Gastroesophageal sphincter (tissue), 4 donors: ENCODE results near the gene TMEM163. TPM values are rescaled to one million over a fixed set of nuclear protein-coding genes. Genes with fewer than 3 reads are reported as not detected.

Source experiments
- ATAC-seq: fragments of 150-250 bp; one replicate; pipeline ENCODE4 v1.9.1; 2016; ENCODE audit warnings: mild to moderate bottlenecking, moderate library complexity
- H3K27ac ChIP-seq, 4 donors: fragments of 200-600 bp; sonication (generic) in 3 of 4; 1 replicate in 3 of 4; 2 replicates in 1 of 4; pipeline ENCODE4 v1.5.1; 2016 to 2019
- H3K27me3 ChIP-seq: fragments of 200-600 bp; sonication (generic); one replicate; pipeline ENCODE4 v1.5.1; 2019
- H3K36me3 ChIP-seq, 2 donors: fragments of 200-600 bp; sonication (generic); one replicate each; pipeline ENCODE4 v1.5.1; 2019; ENCODE audit warnings: control low read depth in 1 of 2
- H3K4me1 ChIP-seq, 3 donors: fragments of 200-600 bp; sonication (generic); 1 replicate in 2 of 3; 2 replicates in 1 of 3; pipeline ENCODE4 v1.5.1; 2016 to 2019; ENCODE audit warnings: control low read depth in 2 of 3
- H3K4me3 ChIP-seq, 2 donors: fragments of 200-600 bp; sonication (generic); one replicate each; pipeline ENCODE4 v1.5.1; 2019; ENCODE audit warnings: mild to moderate bottlenecking in 1 of 2, moderate library complexity in 1 of 2
- H3K9me3 ChIP-seq, 3 donors: fragments of 200-600 bp; sonication (generic); one replicate each; pipeline ENCODE4 v1.5.1; 2017 to 2019; ENCODE audit warnings: control low read depth in 2 of 3
- EP300 ChIP-seq: sonication (generic); formaldehyde crosslinking; IDR thresholded peaks from one replicate; pipeline ENCODE4 v1.6.1; 2017; ENCODE audit warnings: antibody characterized with exemption, mild to moderate bottlenecking
- POLR2A ChIP-seq, 2 donors: fragments of 450-650 bp; IDR thresholded peaks; one replicate each; pipeline ENCODE4 v1.6.1; 2017; ENCODE audit warnings: antibody characterized with exemption in 2 of 2, mild to moderate bottlenecking in 2 of 2, moderate library complexity in 1 of 2
- POLR2AphosphoS5 ChIP-seq: sonication (generic); formaldehyde crosslinking; IDR thresholded peaks from one replicate; pipeline ENCODE4 v1.6.1; 2017; ENCODE audit warnings: antibody characterized with exemption
- WGBS, 2 donors: methylation state at CpG; one replicate each; pipeline ENCODE4 v1.1.5; 2018; ENCODE audit warnings: low coverage in 1 of 2; 5-methylcytosine and 5-hydroxymethylcytosine counted together
- total RNA-seq, 4 donors: library from RNA; depleted of rRNA; stranded (reverse); fragments of >200 nt; gene quantifications; one replicate each; pipeline ENCODE4 v1.1.0, GENCODE V29; 2016
- TF ChIP-seq, protein P1 (sequence below), 4 experiments: fragments of 200-600 bp in 2 of 4; fragments of 450-650 bp in 2 of 4; sonication (generic) in 1 of 4; IDR thresholded peaks; one replicate each; pipeline ENCODE4 v1.5.1; 2017 to 2019; ENCODE audit warnings: antibody characterized with exemption in 4 of 4, mild to moderate bottlenecking in 2 of 4, moderate library complexity in 2 of 4

Gene TMEM163
- total RNA-seq, 4 donors from 2014 or later = 0.27 to 2.5 (median 0.60) TPM

DNA sequence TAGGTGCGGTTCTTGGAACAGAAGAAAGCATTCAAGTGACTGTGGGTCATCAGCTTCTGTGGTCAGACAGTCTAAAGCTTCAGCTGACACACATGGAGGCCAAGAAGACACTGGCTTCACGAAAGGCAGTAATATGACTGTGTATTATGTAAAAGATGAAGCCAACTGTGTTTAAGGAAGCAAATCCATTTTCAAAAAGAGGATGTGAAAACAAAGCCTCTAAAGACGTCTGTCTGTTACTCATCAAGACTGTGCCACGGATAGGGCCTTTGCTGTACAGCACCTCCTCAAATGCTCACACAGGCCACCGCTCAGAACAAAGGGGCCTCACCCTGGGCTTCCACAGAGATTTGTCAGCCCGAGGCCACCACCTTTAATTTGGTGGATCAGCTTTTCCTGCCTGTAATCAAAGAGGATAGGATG, 21.1 kb upstream of the TMEM163 start:
- Histone ChIP-seq H3K27me3 (peaks cover 3% of the 10 kb centered on the region), H3K27ac (no peak overlapping the region), H3K9me3 (no peaks in the 10 kb centered on the region), H3K4me1 (no peaks in the 10 kb centered on the region), H3K36me3 (no peaks in the 10 kb centered on the region), H3K4me3 (no peak overlapping the region)
- ATAC-seq = peak; percentile 78
- TF ChIP-seq POLR2A (IDR thresholded peaks at IDR 0.05) = no peak
- WGBS, 2 donors = 60 to 61% methylated on average over 1 to 5 of the region's 6 CpGs

DNA sequence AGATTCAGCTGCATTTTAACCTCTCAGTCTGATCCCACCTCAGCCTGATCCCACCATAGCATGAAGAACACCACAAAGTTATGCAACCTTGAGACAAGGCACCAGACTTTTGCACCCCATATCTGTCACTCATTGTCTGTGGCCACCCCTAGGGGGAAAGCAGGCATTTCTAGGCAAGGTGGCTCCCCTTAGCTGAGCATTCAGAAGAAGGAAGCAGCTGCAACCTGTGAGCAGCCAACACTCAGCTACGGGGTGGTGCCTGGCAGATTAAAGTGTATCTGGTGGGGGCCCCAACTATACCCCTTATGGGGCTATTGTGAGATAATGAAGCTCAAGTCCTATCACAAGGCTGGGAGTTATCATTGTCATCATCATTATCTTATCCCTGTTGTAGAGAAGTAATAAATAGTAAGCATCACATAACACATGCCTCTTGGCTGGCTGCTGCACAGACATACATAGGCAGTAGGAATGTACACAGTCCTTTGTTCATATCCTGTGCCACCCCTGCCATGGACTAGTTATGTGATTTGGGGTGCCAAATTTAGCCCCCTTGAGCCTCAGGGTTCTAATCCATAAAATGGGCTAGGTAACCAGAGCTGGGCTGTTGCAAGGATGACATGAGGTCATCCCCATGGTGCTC, 20.6 kb upstream of the TMEM163 start:
- H3K4me1 ChIP-seq = no peaks in the 10 kb centered on the region
- no peak for ATAC-seq
- H3K36me3 ChIP-seq = no peaks in the 10 kb centered on the region
- H3K27me3 ChIP-seq = peaks cover 3% of the 10 kb centered on the region
- WGBS, 2 donors = 83% methylated on average over 1 of the region's 1 CpG; no CpG with 5 or more reads in 1 of the 2 donors
- H3K9me3 ChIP-seq = no peaks in the 10 kb centered on the region
- TF ChIP-seq POLR2A (IDR thresholded peaks at IDR 0.05) (no peak), EP300 (no peak), POLR2AphosphoS5 (no peak)
- TF ChIP-seq, protein P1, sequence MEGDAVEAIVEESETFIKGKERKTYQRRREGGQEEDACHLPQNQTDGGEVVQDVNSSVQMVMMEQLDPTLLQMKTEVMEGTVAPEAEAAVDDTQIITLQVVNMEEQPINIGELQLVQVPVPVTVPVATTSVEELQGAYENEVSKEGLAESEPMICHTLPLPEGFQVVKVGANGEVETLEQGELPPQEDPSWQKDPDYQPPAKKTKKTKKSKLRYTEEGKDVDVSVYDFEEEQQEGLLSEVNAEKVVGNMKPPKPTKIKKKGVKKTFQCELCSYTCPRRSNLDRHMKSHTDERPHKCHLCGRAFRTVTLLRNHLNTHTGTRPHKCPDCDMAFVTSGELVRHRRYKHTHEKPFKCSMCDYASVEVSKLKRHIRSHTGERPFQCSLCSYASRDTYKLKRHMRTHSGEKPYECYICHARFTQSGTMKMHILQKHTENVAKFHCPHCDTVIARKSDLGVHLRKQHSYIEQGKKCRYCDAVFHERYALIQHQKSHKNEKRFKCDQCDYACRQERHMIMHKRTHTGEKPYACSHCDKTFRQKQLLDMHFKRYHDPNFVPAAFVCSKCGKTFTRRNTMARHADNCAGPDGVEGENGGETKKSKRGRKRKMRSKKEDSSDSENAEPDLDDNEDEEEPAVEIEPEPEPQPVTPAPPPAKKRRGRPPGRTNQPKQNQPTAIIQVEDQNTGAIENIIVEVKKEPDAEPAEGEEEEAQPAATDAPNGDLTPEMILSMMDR (IDR thresholded peaks at IDR 0.05) = no peak
- no peak overlapping the region for H3K4me3 ChIP-seq
- H3K27ac ChIP-seq = no peak overlapping the region

DNA sequence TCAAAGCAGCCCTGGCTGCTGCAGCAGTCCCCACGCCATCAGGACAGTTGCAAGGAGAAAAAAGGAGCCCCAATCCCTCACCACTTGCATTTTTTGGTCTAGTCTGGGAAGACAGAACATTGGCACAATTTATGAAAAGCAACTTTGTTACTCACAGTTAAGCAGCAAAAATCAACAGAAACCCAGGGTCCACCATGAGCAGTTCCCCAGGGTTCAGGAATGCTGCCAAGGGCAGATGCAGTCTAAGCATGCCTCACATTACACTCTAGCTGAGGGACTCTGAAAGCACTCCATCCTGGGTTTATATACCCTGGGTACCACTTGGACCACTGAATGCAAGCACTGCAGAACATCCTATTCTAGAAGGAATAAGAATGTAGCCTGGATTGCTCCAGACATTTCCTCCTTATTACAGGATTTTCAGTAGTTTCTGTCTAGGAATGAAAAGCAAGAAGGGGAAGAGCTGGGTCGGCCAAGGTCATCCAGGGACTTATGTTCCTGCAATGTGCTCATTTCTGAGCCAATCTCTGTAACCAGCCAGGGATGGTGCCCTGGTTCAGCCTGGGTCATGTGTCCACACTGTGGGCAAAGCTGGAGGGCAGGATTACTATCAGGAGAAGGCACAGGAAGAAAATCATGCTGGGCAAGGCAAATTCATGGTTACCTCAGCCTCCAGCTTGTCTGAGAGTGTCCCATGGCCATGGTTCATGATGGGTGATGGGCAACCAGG, 19.5 kb upstream of the TMEM163 start:
- H3K36me3 ChIP-seq = no peaks in the 10 kb centered on the region
- no peak overlapping the region for H3K4me3 ChIP-seq
- TF ChIP-seq, protein P1 (IDR thresholded peaks at IDR 0.05) = no peak
- TF ChIP-seq POLR2A (IDR thresholded peaks at IDR 0.05) (no peak), EP300 (no peak), POLR2AphosphoS5 (no peak)
- no peaks in the 10 kb centered on the region for H3K4me1 ChIP-seq
- 50 to 67% methylated on average over 1 of the region's 2 CpGs for WGBS, 2 donors
- H3K9me3 ChIP-seq = no peaks in the 10 kb centered on the region
- H3K27ac ChIP-seq = no peak overlapping the region
- ATAC-seq = no peak
- H3K27me3 ChIP-seq = peaks cover 3% of the 10 kb centered on the region

DNA sequence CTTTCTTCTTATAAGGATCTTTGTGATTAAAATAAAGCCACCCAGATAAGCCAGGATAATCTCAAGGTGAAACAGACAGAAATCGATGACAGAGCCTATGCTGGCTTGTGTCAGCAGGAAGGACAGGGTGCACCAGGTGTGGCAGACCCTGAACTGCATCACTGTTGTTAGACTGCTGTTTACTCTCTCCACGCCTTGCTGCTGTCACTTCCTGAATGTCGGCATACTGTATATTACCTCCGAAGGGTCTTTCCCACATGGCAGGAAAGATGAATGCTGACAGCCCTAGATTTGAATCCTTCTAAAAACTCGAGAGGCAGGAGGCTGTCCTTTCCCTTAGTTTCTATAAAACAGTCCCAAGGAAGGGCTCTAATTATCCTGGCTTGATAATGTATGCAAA, 18.9 kb upstream of the TMEM163 start:
- no peak for ATAC-seq
- H3K4me1 ChIP-seq = no peaks in the 10 kb centered on the region
- peaks cover 3% of the 10 kb centered on the region for H3K27me3 ChIP-seq
- 70% methylated on average over 2 to 5 of the region's 5 CpGs for WGBS, 2 donors
- no peaks in the 10 kb centered on the region for H3K36me3 ChIP-seq
- no peak overlapping the region for H3K4me3 ChIP-seq
- no peaks in the 10 kb centered on the region for H3K9me3 ChIP-seq
- no peak for TF ChIP-seq EP300
- TF ChIP-seq, protein P1 (IDR thresholded peaks at IDR 0.05) = no peak
- TF ChIP-seq POLR2AphosphoS5 = no peak
- no peak for TF ChIP-seq POLR2A (IDR thresholded peaks at IDR 0.05)
- no peak overlapping the region for H3K27ac ChIP-seq

DNA sequence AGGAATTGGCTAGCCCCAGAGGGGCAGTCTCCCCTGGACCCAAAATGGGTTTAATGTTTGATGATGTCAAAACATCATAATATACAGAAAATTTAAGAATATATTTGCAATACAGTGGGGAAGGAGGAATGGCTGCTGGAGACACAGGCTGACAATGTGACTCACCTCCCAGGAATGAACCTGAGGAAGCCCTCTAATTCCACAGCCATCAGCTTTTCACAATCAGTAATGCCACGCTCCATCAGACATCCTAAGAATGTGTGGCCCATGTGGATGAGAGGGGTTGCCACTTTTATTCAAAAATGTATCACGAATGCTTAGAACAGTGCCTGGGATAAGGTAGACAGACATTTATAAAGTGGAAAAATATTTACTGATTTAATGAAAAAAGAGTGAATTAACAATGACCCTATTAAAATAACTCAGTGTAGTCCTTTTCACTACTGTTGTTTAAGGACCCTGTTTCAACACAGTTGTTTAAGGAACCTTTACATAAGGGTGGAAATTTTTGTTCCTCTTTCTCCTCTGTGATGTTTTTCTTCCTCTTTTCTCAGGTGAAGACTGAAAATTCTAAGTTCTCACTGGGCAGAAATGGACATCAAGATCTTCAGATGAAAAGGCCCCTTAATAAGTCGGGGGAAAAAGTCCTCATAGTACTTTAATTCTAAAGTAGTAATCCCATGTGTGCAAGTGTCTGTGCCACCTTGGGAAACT, 17.5 kb upstream of the TMEM163 start:
- H3K36me3 ChIP-seq = no peaks in the 10 kb centered on the region
- no peaks in the 10 kb centered on the region for H3K9me3 ChIP-seq
- no peaks in the 10 kb centered on the region for H3K4me1 ChIP-seq
- H3K27me3 ChIP-seq = peaks cover 3% of the 10 kb centered on the region
- H3K27ac ChIP-seq = no peak overlapping the region
- whole genome bisulfite sequencing, 2 donors = 67 to 79% methylated on average over 3 of the region's 3 CpGs
- no peak overlapping the region for H3K4me3 ChIP-seq
- ATAC-seq = no peak
- no peak for TF ChIP-seq POLR2AphosphoS5
- no peak for TF ChIP-seq EP300
- TF ChIP-seq POLR2A (IDR thresholded peaks at IDR 0.05) = no peak
- TF ChIP-seq, protein P1 (IDR thresholded peaks at IDR 0.05) = no peak
